GM18868 (cell line): ENCODE measurements around the gene CELF4.

Experiments used
- ATAC-seq: cut with Tn5 transposase; IDR thresholded peaks from one replicate; pipeline ENCODE4 v1.9.1; 2021; ENCODE audit warnings: mild to moderate bottlenecking, moderate library complexity; ENCODE audit not compliant: unreplicated experiment

The CELF4 gene

GRCh38 chr18:37247497-37248161 lies 318.0 kb downstream of the CELF4 start:
- no peak for ATAC-seq

DNA sequence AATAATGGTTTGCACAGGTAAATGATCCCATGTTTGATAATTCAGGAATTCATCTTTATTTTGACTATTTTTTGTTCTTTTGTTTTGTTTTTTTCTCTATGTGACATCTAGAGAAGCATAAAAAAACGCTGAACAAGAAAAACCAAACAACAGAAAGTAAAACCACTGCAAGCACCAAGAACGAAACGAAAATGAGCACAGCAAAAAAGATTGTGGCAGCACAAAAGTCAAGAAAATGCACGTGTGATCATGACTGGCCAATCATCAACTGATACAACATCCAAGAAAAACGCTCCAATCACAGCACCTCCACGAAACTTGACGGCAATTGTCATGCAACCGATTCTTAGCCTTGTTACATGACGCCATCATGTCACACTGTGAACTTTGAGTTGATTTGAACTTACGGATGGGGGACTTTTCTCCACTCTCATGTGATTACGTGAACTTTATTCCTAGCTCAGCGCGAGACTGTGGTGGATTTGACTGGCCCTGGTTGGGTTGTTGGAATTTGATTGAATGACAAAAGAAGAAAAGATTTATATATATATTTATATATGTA lies 318.7 kb downstream of the CELF4 start:
- no peak for ATAC-seq

DNA sequence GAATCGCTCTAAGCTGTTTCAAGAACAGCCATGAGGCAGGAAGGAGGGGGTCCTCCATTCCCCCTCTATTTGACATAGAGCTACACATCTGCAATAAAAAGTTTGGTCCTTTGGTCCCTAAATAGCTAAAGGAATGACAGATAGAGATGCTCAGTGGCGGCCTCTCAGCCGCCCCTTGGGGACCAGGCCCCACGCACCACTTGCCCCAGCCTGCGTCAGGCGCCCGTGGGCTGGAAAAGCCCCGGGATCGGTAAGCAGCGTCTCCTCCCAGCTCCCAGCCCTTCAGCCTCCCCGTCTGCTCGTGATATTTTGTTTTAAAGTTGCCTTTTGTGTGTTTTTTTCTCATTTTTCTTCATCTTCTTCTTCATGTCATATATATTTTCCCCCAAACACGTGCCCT lies 321.0 kb downstream of the CELF4 start:
- no peak for ATAC-seq

- no peak for ATAC-seq
These were observed 321.9 kb downstream of the CELF4 start for GRCh38 chr18:37243741-37244140.

GRCh38 chr18:37242826-37243560 lies 322.6 kb downstream of the CELF4 start:
- ATAC-seq = no peak

DNA sequence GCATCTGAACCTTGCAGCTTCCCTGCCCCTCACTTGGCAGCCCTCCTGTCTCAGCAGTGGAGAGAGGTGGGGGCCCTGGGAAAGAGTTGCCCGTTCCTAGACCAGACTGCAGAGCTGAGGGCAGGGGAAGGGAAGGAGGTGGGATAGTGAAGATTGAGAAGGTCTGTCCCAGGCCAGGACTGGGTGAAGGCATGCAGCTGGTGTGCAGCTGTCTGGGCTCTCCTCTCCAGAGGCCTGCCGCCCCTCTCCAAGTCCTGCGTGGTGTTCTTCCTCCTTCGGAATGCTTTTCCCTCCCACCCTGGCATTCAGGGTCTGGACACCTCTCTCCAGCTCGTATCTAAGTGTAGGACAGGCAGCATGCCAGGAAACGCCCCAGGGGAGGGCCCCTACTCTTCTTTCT lies 323.5 kb downstream of the CELF4 start:
- no peak for ATAC-seq

GRCh38 chr18:37238282-37239108 lies 327.1 kb downstream of the CELF4 start:
- no peak for ATAC-seq

DNA sequence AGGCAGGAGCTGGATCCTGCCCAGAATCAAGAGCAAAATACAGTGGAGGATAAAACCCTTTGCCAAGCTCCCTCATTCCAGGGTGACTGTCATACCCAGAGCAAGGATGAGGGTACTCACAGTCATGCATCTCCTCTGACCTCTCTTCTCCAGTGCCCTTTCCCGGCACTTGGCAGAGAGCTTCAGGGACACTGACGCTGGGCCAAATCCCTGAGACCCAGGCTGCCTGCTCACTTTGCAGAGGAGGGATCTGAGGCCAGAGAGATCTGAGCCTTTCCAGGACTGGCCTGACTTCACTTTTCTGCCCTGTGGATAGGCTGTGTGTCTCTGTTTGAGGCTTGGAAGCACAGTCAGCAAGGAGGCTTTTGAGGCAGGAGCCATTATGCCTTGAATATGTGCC lies 330.0 kb downstream of the CELF4 start:
- no peak for ATAC-seq

GRCh38 chr18:37231251-37231650 lies 334.3 kb downstream of the CELF4 start:
- no peak for ATAC-seq

DNA sequence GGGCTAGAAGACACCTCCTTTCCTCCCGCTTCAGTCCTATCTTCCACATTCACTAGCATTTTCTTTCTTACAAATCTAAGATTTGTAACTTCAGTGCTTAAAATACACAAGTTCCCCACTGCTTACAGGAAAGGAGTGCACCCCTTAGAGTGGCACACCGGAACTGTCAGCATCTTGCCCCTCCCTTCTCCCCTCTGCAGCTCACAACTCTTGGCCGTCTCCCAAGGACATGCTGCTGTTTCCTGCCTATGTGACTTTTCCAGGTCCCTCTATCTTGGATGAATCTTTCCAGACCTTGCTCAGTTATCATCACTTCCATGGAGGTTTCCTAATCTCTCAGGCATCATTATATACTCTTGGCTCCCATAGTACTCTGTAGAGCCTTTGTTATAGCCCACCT lies 334.8 kb downstream of the CELF4 start:
- no peak for ATAC-seq

DNA sequence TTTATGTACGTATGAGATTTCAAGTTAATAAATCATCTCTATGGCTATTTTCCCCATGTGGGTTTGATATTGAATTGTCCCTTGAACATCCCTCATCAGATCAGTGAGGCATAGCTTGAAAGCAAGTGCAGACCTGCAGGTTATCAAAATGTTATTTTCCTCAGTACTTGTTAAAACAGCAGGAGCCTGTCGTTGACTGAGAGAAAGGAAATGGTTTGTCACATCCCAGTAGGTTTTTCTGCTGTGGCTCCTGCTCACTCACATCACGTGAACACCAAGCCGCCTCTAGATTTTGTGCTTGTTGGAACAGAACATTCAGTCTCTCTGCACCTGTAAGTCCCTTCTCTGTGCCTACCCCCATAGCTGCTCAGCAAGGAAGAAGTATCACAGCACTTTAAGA lies 340.3 kb downstream of the CELF4 start:
- ATAC-seq = no peak

GRCh38 chr18:37222999-37223378 lies 342.6 kb downstream of the CELF4 start:
- no peak for ATAC-seq

GRCh38 chr18:37222354-37222998 lies 343.1 kb downstream of the CELF4 start:
- ATAC-seq = no peak

- no peak for ATAC-seq
These were observed 346.3 kb downstream of the CELF4 start for GRCh38 chr18:37219257-37219656.

DNA sequence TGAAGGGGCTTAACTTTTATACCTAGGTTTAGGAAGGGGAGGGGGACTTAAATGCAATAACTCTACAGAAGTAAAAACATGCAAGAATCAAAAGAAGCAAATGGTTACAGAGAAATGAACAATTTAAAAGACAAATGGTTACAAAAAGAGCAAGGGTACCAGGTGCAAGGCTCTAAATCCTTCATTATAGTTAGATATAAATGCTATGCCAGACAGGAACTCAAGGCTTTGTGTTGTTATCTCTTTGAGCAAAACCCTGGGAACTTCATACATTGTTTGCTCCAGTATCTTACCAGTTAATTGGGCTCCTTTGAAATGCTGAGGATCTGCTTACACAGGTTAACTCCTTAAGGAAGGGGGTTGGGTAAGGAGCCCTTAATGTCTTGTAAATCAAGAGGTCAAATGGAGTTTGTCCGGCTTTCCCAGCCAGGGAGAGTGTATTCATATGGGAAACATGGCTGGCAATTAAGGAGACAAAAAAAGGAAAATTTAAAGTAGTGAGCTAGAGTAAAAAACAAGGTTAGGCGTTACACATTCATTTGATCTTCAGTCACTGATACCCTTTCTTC lies 347.5 kb downstream of the CELF4 start:
- ATAC-seq = no peak

DNA sequence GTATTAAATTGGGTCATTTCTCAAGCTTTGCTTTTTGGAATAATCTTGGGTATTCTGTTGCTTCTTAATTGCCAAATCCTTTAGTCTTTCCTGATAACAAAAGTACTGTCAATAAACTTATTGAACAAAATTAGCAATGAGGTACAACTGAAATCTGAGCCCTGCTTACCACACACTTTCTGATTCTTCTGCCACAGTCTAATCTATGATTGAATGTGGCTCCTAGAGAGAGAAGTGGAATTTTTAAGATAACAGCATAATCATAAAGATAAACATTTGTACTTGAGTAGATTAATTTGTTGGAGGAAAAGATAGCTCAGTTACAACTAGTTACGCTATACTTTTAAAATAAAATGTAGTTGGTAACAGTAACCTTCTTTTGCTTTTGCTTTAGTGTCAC lies 354.8 kb downstream of the CELF4 start:
- no peak for ATAC-seq

DNA sequence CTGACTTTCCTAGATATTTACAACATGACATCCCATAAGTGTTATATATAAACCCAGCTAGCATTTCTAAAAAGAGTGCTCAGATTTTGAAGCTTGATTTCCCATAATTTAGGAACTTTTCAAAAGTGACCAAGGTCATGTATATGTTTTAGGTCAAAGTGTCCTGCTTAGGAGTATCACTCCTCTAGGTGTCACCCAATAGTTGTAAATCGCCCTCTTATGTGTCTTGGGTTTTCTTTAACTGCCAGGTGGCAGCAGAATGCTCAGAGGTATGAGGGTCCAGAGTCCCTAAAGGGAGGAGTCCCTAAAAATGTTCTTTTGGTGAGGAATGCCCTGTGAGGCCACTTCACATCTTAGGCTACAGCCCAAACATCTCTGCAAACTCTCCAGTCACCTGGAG lies 358.3 kb downstream of the CELF4 start:
- ATAC-seq = no peak

DNA sequence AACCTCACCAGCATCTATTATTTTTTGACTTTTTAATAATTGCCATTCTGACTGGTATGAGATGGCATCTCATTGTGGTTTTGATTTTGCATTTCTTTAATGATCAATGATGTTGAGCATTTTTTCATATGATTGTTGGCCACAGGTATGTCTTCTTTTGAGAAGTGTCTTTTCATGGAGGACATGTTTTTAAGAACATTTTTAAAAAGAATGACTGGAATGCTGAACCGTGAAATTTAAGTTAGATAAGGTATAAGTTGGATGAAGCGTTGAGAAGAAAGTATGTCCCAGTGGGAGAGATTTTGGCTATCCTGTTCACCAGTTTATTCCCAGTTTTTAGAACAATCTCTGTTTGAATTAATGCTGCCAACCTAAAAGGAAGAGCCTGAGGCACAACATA lies 365.9 kb downstream of the CELF4 start:
- ATAC-seq = no peak
